GM12891 (cell line): ENCODE measurements around the gene PRKAR1B.

Source experiments
- POLR2A ChIP-seq: IDR thresholded peaks from 2 replicates; pipeline ENCODE4 v1.6.1; 2011; ENCODE audit warnings: low read depth, low read length, control low read depth
- POLR2AphosphoS5 ChIP-seq: IDR thresholded peaks from 2 replicates; pipeline ENCODE4 v1.6.1; 2011; ENCODE audit warnings: low read depth, low read length, control low read depth
- POU2F2 ChIP-seq: IDR thresholded peaks from 2 replicates; pipeline ENCODE4 v1.6.1; 2011; ENCODE audit warnings: low read depth, mild to moderate bottlenecking, control low read depth, low read length, moderate library complexity
- TAF1 ChIP-seq: IDR thresholded peaks from 2 replicates; pipeline ENCODE4 v1.6.1; 2011; ENCODE audit warnings: low read depth, low read length, control low read depth

DNA sequence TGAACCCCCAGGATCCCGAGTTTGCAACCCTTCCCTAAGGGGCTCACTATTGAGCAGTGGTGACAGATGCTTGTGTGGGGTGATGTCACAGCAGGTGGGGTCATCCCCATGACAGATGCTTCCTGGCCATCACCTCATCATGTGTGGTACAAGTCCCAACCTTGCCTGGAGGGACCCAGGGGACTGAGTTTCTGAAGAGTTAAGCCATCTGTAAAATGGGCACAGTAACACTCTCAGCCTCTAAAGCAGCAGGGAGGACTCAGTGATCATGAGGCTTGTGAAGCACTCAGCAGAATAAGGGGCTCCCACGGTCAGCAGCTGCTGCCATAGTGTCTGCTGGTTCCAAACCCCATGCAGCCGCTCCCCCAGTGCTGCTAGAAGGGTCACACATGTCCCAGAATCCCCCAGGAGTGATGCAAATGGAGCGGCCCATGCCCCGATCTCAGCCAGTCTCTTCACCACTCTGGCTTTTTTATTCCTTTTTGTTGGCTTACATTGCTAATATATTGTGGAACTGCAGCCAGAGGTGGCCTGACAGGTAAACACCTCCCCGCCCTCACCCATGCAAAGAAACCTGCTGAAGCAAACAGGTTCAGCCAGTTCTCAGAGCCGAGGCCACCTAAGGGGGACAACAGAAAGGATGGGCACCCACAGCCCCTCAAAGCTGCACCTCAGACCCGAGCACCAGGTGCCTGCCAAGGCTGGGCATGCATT lies 105.4 kb downstream of the PRKAR1B start:
- TF ChIP-seq POLR2A (no peak), POLR2AphosphoS5 (no peak), TAF1 (no peak), POU2F2 (no peak)
